Mammary epithelial cell (primary cell): ENCODE measurements around the gene SPEG.

Experiments used
- CTCF ChIP-seq, 2 donors: IDR thresholded peaks in 1 of 2; conservative IDR thresholded peaks in 1 of 2; 2 replicates each; pipeline ENCODE4 v1.5.1; 2011 to 2012; ENCODE audit warnings: inconsistent platforms in 2 of 2, low read length in 2 of 2, mild to moderate bottlenecking in 2 of 2, control low read depth in 1 of 2, low read depth in 1 of 2; ENCODE audit not compliant: insufficient read depth in 1 of 2; ENCODE audit errors: extremely low read depth in 1 of 2
- EZH2 ChIP-seq: IDR thresholded peaks from 2 replicates; pipeline ENCODE4 v1.6.1; 2012; ENCODE audit warnings: low read length, inconsistent platforms, borderline replicate concordance

- TF ChIP-seq EZH2 (no peak), CTCF (conservative IDR thresholded peaks at IDR 0.05 in 1 of 2, IDR thresholded peaks at IDR 0.05 in 1 of 2; ENCODE audit: extremely low read depth in 1 of 2, insufficient read depth in 1 of 2, low read depth in 1 of 2, low read length in 2 of 2) (no peak)
These were observed 61.7 kb downstream of the SPEG start for GRCh38 chr2:219496247-219496824.
